Bronchus fibroblast of lung (primary cell): ENCODE data around the gene NPY4R. TPM values are rescaled to one million over a fixed set of nuclear protein-coding genes. Genes with fewer than 3 reads are reported as not detected.

ENCODE experiments used
- total RNA-seq: library from RNA; depleted of rRNA; stranded (reverse); fragments of >200 nt; gene quantifications from 2 replicates; pipeline ENCODE4 v1.2.3, GENCODE V29; 2015

Gene NPY4R
- not detected in 2 replicates for total RNA-seq

GRCh38 chr10:46465765-46466164 is at the start of gene NPY4R:
Gene NPY4R, minus strand, starts transcription at chr10:46465958. Its CDS starts 3,323 bp downstream, at chr10:46462635.

Other genes with a start within 250 kb of the NPY4R start
- not detected in 2 replicates for gene ANTXRL, start 179.0 kb downstream of the NPY4R start, total RNA-seq
- gene ANXA8L1, start 90.2 kb downstream of the NPY4R start, total RNA-seq = not detected in 2 replicates
- not detected in 2 replicates for gene GPRIN2, start 90.7 kb upstream of the NPY4R start, total RNA-seq
- 0.59 TPM in 1 of 2 replicates, not detected in the other for gene SYT15, start 113.2 kb upstream of the NPY4R start, total RNA-seq